Prostate gland (tissue), 2 donors: ENCODE data around the gene SIX3.

ENCODE experiments used
- POLR2AphosphoS5 ChIP-seq: sonication (generic); formaldehyde crosslinking; IDR thresholded peaks from one replicate; pipeline ENCODE4 v1.6.1; 2017; ENCODE audit warnings: antibody characterized with exemption
- TF ChIP-seq, protein P1 (sequence below), 4 experiments: fragments of 200-600 bp in 2 of 4; fragments of 450-650 bp in 2 of 4; sonication (generic) in 2 of 4; IDR thresholded peaks; 1 replicate in 3 of 4; 2 replicates in 1 of 4; pipeline ENCODE4 v1.5.1; 2016 to 2019; ENCODE audit warnings: antibody characterized with exemption in 4 of 4, mild to moderate bottlenecking in 2 of 4, moderate library complexity in 2 of 4

DNA sequence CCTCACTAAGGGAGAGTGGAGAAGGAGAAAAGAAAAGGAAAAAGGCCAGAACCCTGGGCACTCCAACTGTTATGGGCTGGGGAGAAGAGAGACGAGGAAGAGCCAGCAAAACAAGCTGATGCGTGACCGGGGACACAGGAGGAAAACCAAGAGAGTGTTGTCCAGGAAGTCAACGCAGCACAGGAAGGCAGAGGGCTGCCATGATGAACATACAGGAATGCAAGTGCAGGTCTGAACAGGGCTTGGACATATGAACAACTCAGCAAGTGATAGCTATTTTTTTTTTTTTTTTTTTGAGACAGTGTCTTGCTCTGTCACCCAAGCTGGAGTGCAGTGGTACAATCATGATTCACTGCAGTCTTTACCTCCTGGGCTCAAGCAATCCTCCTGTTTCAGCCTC lies 28.4 kb downstream of the SIX3 start:
- TF ChIP-seq POLR2AphosphoS5, result no peak
- TF ChIP-seq, protein P1, sequence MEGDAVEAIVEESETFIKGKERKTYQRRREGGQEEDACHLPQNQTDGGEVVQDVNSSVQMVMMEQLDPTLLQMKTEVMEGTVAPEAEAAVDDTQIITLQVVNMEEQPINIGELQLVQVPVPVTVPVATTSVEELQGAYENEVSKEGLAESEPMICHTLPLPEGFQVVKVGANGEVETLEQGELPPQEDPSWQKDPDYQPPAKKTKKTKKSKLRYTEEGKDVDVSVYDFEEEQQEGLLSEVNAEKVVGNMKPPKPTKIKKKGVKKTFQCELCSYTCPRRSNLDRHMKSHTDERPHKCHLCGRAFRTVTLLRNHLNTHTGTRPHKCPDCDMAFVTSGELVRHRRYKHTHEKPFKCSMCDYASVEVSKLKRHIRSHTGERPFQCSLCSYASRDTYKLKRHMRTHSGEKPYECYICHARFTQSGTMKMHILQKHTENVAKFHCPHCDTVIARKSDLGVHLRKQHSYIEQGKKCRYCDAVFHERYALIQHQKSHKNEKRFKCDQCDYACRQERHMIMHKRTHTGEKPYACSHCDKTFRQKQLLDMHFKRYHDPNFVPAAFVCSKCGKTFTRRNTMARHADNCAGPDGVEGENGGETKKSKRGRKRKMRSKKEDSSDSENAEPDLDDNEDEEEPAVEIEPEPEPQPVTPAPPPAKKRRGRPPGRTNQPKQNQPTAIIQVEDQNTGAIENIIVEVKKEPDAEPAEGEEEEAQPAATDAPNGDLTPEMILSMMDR (IDR thresholded peaks at IDR 0.05), result no peak
